Smooth muscle cell (in vitro differentiated cells): Measurements from ENCODE around the gene CPN2. TPM values are rescaled to one million over a fixed set of nuclear protein-coding genes. Genes with fewer than 3 reads are reported as not detected.

Source experiments
- DNase-seq: peaks from one replicate; lab custom pipeline; 2025; ENCODE audit not compliant: unreplicated experiment; lab: John Stamatoyannopoulos, UW
- H2AFZ ChIP-seq: fragments of 200-600 bp; sonication (generic); 2 replicates; pipeline ENCODE4 v1.6.0; 2016; ENCODE audit warnings: antibody characterized with exemption, low read depth, mild to moderate bottlenecking
- H3F3A ChIP-seq: fragments of 200-600 bp; sonication (generic); 2 replicates; pipeline ENCODE4 v1.6.0; 2017; ENCODE audit warnings: antibody characterized with exemption, low read depth
- H3K27ac ChIP-seq: fragments of 200-600 bp; sonication (generic); 2 replicates; pipeline ENCODE4 v1.5.1; 2016; ENCODE audit warnings: low read depth, mild to moderate bottlenecking
- H3K27me3 ChIP-seq: fragments of 200-600 bp; sonication (generic); 2 replicates; pipeline ENCODE4 v1.6.1; 2016; ENCODE audit warnings: low read depth, mild to moderate bottlenecking
- H3K36me3 ChIP-seq: fragments of 200-600 bp; sonication (generic); 2 replicates; pipeline ENCODE4 v1.5.1; 2016; ENCODE audit warnings: low read depth
- H3K4me1 ChIP-seq: fragments of 200-600 bp; sonication (generic); 2 replicates; pipeline ENCODE4 v1.5.1; 2016; ENCODE audit warnings: low read depth
- H3K4me2 ChIP-seq: fragments of 200-600 bp; sonication (generic); 2 replicates; pipeline ENCODE4 v1.6.0; 2016; ENCODE audit warnings: mild to moderate bottlenecking
- H3K4me3 ChIP-seq: fragments of 200-600 bp; sonication (generic); 2 replicates; pipeline ENCODE4 v1.5.1; 2016; ENCODE audit warnings: mild to moderate bottlenecking
- H3K79me2 ChIP-seq: fragments of 200-600 bp; sonication (generic); 2 replicates; pipeline ENCODE4 v1.6.0; 2016; ENCODE audit warnings: low read depth, mild to moderate bottlenecking
- H3K9ac ChIP-seq: fragments of 200-600 bp; sonication (generic); 2 replicates; pipeline ENCODE4 v1.6.0; 2016; ENCODE audit warnings: low read depth
- H3K9me3 ChIP-seq: fragments of 200-600 bp; sonication (generic); replicated peaks from 2 replicates; pipeline ENCODE4 v1.5.1; 2016; ENCODE audit warnings: low read depth
- H4K20me1 ChIP-seq: fragments of 200-600 bp; sonication (generic); 2 replicates; pipeline ENCODE4 v1.6.0; 2016; ENCODE audit warnings: low read depth
- CTCF ChIP-seq: fragments of 200-600 bp; sonication (generic); IDR thresholded peaks from 2 replicates; pipeline ENCODE4 v1.5.1; 2017; ENCODE audit warnings: borderline replicate concordance, mild to moderate bottlenecking, antibody characterized with exemption; ENCODE audit not compliant: insufficient read depth, poor library complexity, severe bottlenecking
- WGBS: methylation state at CpG from one replicate; pipeline ENCODE4 v1.1.7; 2016; ENCODE audit warnings: low lambda C conversion rate; 5-methylcytosine and 5-hydroxymethylcytosine counted together
- polyA plus RNA-seq: library from polyadenylated mRNA; unstranded; fragments of >200 nt; fragmentation: Nextera tagmentation; extraction: Ambion mirVana; gene quantifications from 2 replicates; pipeline ENCODE4 v1.2.1, GENCODE V29; 2016
- total RNA-seq: library from RNA; depleted of rRNA; stranded (reverse); fragments of >200 nt; gene quantifications from 2 replicates; pipeline ENCODE4 v1.2.3, GENCODE V29; 2014

Gene CPN2
- total and polyA plus RNA-seq, 2 experiments from 2014 or later, result 0.13 TPM; not detected in 1

GRCh38 chr3:194326968-194327217, 24.2 kb downstream of the CPN2 start:
- H3K4me3 ChIP-seq, result no peak overlapping the region
- no peak overlapping the region for H2AFZ ChIP-seq
- no peak for TF ChIP-seq CTCF
- no peak overlapping the region for H3K4me2 ChIP-seq
- no peaks in the 10 kb centered on the region for H3K27me3 ChIP-seq
- WGBS, result 83% methylated on average over 2 of the region's 2 CpGs
- no peaks in the 10 kb centered on the region for H3K9me3 ChIP-seq
- H4K20me1 ChIP-seq, result no peaks in the 10 kb centered on the region
- peaks cover 14% of the 10 kb centered on the region for H3F3A ChIP-seq
- no peak overlapping the region for H3K27ac ChIP-seq
- no peak for DNase-seq
- no peaks in the 10 kb centered on the region for H3K36me3 ChIP-seq
- H3K4me1 ChIP-seq, result no peaks in the 10 kb centered on the region
- H3K9ac ChIP-seq, result no peak overlapping the region
- no peaks in the 10 kb centered on the region for H3K79me2 ChIP-seq

- Histone ChIP-seq H3K4me3 (no peak overlapping the region), H3K9ac (no peak overlapping the region), H3K4me1 (no peaks in the 10 kb centered on the region), H2AFZ (no peak overlapping the region), H3F3A (peaks cover 14% of the 10 kb centered on the region), H3K4me2 (no peak overlapping the region), H3K36me3 (no peaks in the 10 kb centered on the region), H3K27me3 (no peaks in the 10 kb centered on the region), H4K20me1 (no peaks in the 10 kb centered on the region), H3K79me2 (no peaks in the 10 kb centered on the region), H3K27ac (no peak overlapping the region), H3K9me3 (no peaks in the 10 kb centered on the region)
- 49% methylated on average over 13 of the region's 15 CpGs for WGBS
- DNase-seq, result no peak
- no peak for TF ChIP-seq CTCF
These were observed 24.7 kb downstream of the CPN2 start for GRCh38 chr3:194326192-194326967.

GRCh38 chr3:194325424-194326153, 25.5 kb downstream of the CPN2 start:
- Histone ChIP-seq H3K4me3 (no peak overlapping the region), H4K20me1 (no peaks in the 10 kb centered on the region), H3K4me1 (no peaks in the 10 kb centered on the region), H3K27me3 (peaks cover 3% of the 10 kb centered on the region), H3K9ac (no peak overlapping the region), H3K79me2 (no peaks in the 10 kb centered on the region), H3F3A (peaks cover 14% of the 10 kb centered on the region), H2AFZ (no peak overlapping the region), H3K36me3 (no peaks in the 10 kb centered on the region), H3K27ac (no peak overlapping the region), H3K4me2 (no peak overlapping the region), H3K9me3 (no peaks in the 10 kb centered on the region)
- 86% methylated on average over 15 of the region's 15 CpGs for WGBS
- TF ChIP-seq CTCF, result no peak
- DNase-seq, result no peak

GRCh38 chr3:194324823-194325327, 26.3 kb downstream of the CPN2 start:
- H3K4me1 ChIP-seq, result no peaks in the 10 kb centered on the region
- no peaks in the 10 kb centered on the region for H3K9me3 ChIP-seq
- H3K27me3 ChIP-seq, result peaks cover 3% of the 10 kb centered on the region
- no peak for TF ChIP-seq CTCF
- no peak overlapping the region for H3K27ac ChIP-seq
- peaks cover 14% of the 10 kb centered on the region for H3F3A ChIP-seq
- no peaks in the 10 kb centered on the region for H4K20me1 ChIP-seq
- H3K4me2 ChIP-seq, result no peak overlapping the region
- no peak overlapping the region for H3K9ac ChIP-seq
- WGBS, result 100% methylated on average over 3 of the region's 3 CpGs
- DNase-seq, result no peak
- H3K4me3 ChIP-seq, result no peak overlapping the region
- H2AFZ ChIP-seq, result no peak overlapping the region
- H3K36me3 ChIP-seq, result no peaks in the 10 kb centered on the region
- no peaks in the 10 kb centered on the region for H3K79me2 ChIP-seq
